ENCODE results near the gene SH3D21. TPM values are rescaled to one million over a fixed set of nuclear protein-coding genes. Genes with fewer than 3 reads are reported as not detected.

The SH3D21 gene
- total RNA-seq, 1 experiment from 2014 or later: 18.3 TPM

GRCh38 chr1:36322041-36322785 is 16.0 kb downstream of the SH3D21 start:
- Histone ChIP-seq H3K4me1 (ENCODE audit: insufficient read depth, low read length) (no peaks in the 10 kb centered on the region), H3K79me2 (ENCODE audit: insufficient read depth, low read length) (no peaks in the 10 kb centered on the region), H4K20me1 (ENCODE audit: control insufficient read depth, insufficient read depth, insufficient read length) (no peaks in the 10 kb centered on the region), H2BK5ac (ENCODE audit: insufficient read length, low read length) (no peak overlapping the region), H3K9ac (ENCODE audit: extremely low read depth, insufficient read length, low read length) (no peak overlapping the region), H2BK12ac (ENCODE audit: insufficient read length, low read depth, low read length) (no peak overlapping the region), H4K8ac (replicated peaks; ENCODE audit: insufficient read length, low read depth, low read length) (no peak overlapping the region), H3K23ac (ENCODE audit: insufficient read length, low read depth, low read length) (no peak overlapping the region), H3K9me3 (ENCODE audit: control insufficient read depth, low read depth, low read length) (no peaks in the 10 kb centered on the region), H3K14ac (ENCODE audit: insufficient read depth, low read length) (peak overlapping the region; percentile 1; the same call in 1 of the 2 replicates), H2AFZ (ENCODE audit: low read length) (no peak overlapping the region), H3K4me2 (ENCODE audit: insufficient read depth, insufficient read length, low read length) (peak overlapping the region; percentile 51), H3K4ac (ENCODE audit: low read depth, low read length) (no peak overlapping the region), H3T11ph (ENCODE audit: low read length) (no peak overlapping the region), H3K27me3 (ENCODE audit: insufficient read depth, low read length) (no peaks in the 10 kb centered on the region), H3K56ac (ENCODE audit: insufficient read length, low read depth, low read length) (no peak overlapping the region), H4K91ac (ENCODE audit: insufficient read length, low read depth, low read length) (no peak overlapping the region), H3K79me1 (ENCODE audit: insufficient read depth, low read depth, low read length, poor library complexity, severe bottlenecking) (no peaks in the 10 kb centered on the region), H2BK120ac (ENCODE audit: low read depth, low read length, poor library complexity, severe bottlenecking) (no peak overlapping the region), H2BK20ac (ENCODE audit: low read depth, low read length, poor library complexity, severe bottlenecking) (no peak overlapping the region), H2BK15ac (ENCODE audit: low read depth, low read length) (no peak overlapping the region), H4K5ac (ENCODE audit: insufficient read length, low read depth, low read length) (no peak overlapping the region), H3K27ac (ENCODE audit: insufficient read length, low read depth, low read length) (no peak overlapping the region), H3K23me2 (ENCODE audit: insufficient read length, low read depth, low read length, poor library complexity, severe bottlenecking) (peaks cover 32% of the 10 kb centered on the region), H2AK5ac (ENCODE audit: insufficient read length, low read length) (no peak overlapping the region), H3K18ac (ENCODE audit: insufficient read length, low read depth, low read length) (peak overlapping the region; percentile 30)
- Mint-ChIP-seq H3K27me3 (ENCODE audit: low read depth) (peaks cover 47% of the 10 kb centered on the region), H3K27ac (no peak overlapping the region; a peak in 1 of 7 replicates), H3K9me3 (no peaks in the 10 kb centered on the region; a peak in 2 of 5 replicates), H3K4me1 (peaks cover 19 to 20% of the 10 kb centered on the region in 2 experiments), H3K36me3 (ENCODE audit: insufficient read depth in 1 of 3, low read depth in 3 of 3) (peaks cover 2 to 9% (median 7%) of the 10 kb centered on the region in 3 experiments; a peak in 6 of 7 replicates), H3K4me3 (peak overlapping the region; percentile 72 to 87)
- TF ChIP-seq CTCF (conservative IDR thresholded peaks at IDR 0.05): no peak
- WGBS (ENCODE audit: extremely low coverage, insufficient read length, low lambda C conversion rate): no CpG with 5 or more reads among the region's 67 CpGs
- DNase-seq: peak; percentile 58

Measured in H9 (cell line).